ENCODE results near the gene CT45A6.
"Not testable (repeated sequence)": the region's sequence is repeated elsewhere in the genome, so short reads cannot be mapped to it uniquely, and the experiment has no call there.

CT45A6 gene

DNA sequence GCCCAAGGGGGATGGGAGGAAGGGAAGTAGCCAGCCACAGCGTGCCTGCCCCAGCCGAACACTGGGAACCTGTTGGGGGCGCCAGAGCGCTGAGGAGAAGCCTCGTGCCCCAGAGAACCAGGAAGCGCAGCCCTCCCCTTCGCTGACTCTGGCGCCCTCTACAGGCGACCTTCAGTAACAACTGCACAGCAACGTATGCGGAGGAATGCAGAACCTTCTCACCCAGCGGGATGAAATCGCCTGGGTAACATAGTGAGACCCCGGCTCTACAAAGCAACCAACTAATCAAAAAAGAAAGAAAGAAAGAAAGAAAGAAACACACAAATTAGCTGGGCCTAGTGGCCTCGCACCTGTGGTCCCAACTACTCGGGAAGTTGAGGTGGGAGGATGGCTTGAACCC is at the start of gene CT45A6:
CT45A6 (minus strand) TSS at position 101 of the 400 bp plus-strand sequence. CDS start 3,794 bp downstream, outside the sequence.
- not testable (repeated sequence) for DNase-seq (ENCODE audit: low read depth)

DNA sequence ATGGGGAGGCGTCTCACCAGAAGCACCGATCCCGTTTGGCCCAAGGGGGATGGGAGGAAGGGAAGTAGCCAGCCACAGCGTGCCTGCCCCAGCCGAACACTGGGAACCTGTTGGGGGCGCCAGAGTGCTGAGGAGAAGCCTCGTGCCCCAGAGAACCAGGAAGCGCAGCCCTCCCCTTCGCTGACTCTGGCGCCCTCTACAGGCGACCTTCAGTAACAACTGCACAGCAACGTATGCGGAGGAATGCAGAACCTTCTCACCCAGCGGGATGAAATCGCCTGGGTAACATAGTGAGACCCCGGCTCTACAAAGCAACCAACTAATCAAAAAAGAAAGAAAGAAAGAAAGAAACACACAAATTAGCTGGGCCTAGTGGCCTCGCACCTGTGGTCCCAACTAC is 34.6 kb upstream of the CT45A6 start, which contains the start of gene CT45A7:
CT45A7 (minus strand) TSS at position 101 of the 400 bp plus-strand sequence. CDS start 3,747 bp downstream, outside the sequence.
- not testable (repeated sequence) for DNase-seq (ENCODE audit: low read depth)

- not testable (repeated sequence) for DNase-seq (ENCODE audit: low read depth)
Observed at GRCh38 chrX:135819912-135820311, 17.3 kb upstream of the CT45A6 start, which contains the start of gene CT45A2. TSS of gene CT45A2 (minus strand) at chrX:135820012. CDS start at chrX:135816265, 3,747 bp downstream.

GRCh38 chrX:135785403-135785802 is 17.2 kb downstream of the CT45A6 start, which contains the start of gene CT45A5:
TSS of gene CT45A5 (minus strand) at chrX:135785503. CDS start at chrX:135781729, 3,774 bp downstream.
- DNase-seq (ENCODE audit: low read depth) = not testable (repeated sequence)

- DNase-seq (ENCODE audit: low read depth) = not testable (repeated sequence)
Observed at GRCh38 chrX:135768091-135768490, 34.5 kb downstream of the CT45A6 start, which contains the start of gene CT45A3. TSS of gene CT45A3 (minus strand) at chrX:135768191. CDS start at chrX:135764444, 3,747 bp downstream.

DNA sequence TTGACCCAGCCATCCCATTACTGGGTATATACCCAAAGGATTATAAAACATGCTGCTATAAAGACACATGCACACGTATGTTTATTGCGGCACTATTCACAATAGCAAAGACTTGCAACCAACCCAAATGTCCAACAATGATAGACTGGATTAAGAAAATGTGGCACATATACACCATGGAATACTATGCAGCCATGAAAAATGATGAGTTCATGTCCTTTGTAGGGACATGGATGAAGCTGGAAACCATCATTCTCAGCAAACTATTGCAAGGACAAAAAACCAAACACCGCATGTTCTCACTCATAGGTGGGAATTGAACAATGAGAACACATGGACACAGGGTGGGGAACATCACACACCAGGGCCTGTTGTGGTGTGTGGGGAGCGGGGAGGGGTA is 57.8 kb downstream of the CT45A6 start:
- DNase-seq (ENCODE audit: low read depth) = not testable (repeated sequence)

Data from activated T-cell treated with anti-CD3 and anti-CD28 coated beads for 48 hours (primary cell).